Measurements from ENCODE around the gene GPR156.

The GPR156 gene

GRCh38 chr3:120129051-120129450 lies 156.0 kb downstream of the GPR156 start:
- TF ChIP-seq CTCF (IDR thresholded peaks at IDR 0.05; ENCODE audit: low read length) (no peak), EZH2 (optimal IDR thresholded peaks at IDR 0.05; ENCODE audit: low read depth, low read length) (no peak), EZH2phosphoT487 (IDR thresholded peaks at IDR 0.05; ENCODE audit: low read length) (no peak)
- Histone ChIP-seq H3K79me2 (ENCODE audit: low read length) (no peaks in the 10 kb centered on the region), H3K27me3 (replicated peaks; ENCODE audit: insufficient read depth, low read length) (no peaks in the 10 kb centered on the region), H3K27ac (ENCODE audit: low read length) (no peak overlapping the region), H2AFZ (ENCODE audit: low read length) (no peak overlapping the region), H3K9me3 (replicated peaks; ENCODE audit: insufficient read depth, low read length) (no peaks in the 10 kb centered on the region), H3K36me3 (replicated peaks; ENCODE audit: insufficient read depth, low read length) (no peaks in the 10 kb centered on the region), H3K4me1 (ENCODE audit: low read length) (no peaks in the 10 kb centered on the region), H3K9ac (ENCODE audit: low read length) (no peak overlapping the region), H3K4me2 (ENCODE audit: low read depth, low read length) (no peak overlapping the region), H4K20me1 (ENCODE audit: insufficient read depth, low read length) (no peaks in the 10 kb centered on the region), H3F3A (ENCODE audit: insufficient read depth, low read length) (no peaks in the 10 kb centered on the region), H3K9me2 (replicated peaks; ENCODE audit: insufficient read depth, low read length) (no peaks in the 10 kb centered on the region), H3K4me3 (ENCODE audit: low read length) (no peak overlapping the region)
- no peak for DNase-seq

GRCh38 chr3:120125992-120126391 lies 159.0 kb downstream of the GPR156 start:
- H3K27me3 ChIP-seq (replicated peaks; ENCODE audit: insufficient read depth, low read length) = no peaks in the 10 kb centered on the region
- no peaks in the 10 kb centered on the region for H3K79me2 ChIP-seq (ENCODE audit: low read length)
- H3K4me2 ChIP-seq (ENCODE audit: low read depth, low read length) = no peak overlapping the region
- H2AFZ ChIP-seq (ENCODE audit: low read length) = no peak overlapping the region
- DNase-seq = no peak
- no peaks in the 10 kb centered on the region for H3K4me1 ChIP-seq (ENCODE audit: low read length)
- H3F3A ChIP-seq (ENCODE audit: insufficient read depth, low read length) = no peaks in the 10 kb centered on the region
- H3K27ac ChIP-seq (ENCODE audit: low read length) = no peak overlapping the region
- no peak overlapping the region for H3K9ac ChIP-seq (ENCODE audit: low read length)
- H3K4me3 ChIP-seq (ENCODE audit: low read length) = no peak overlapping the region
- H3K9me3 ChIP-seq (replicated peaks; ENCODE audit: insufficient read depth, low read length) = no peaks in the 10 kb centered on the region
- no peaks in the 10 kb centered on the region for H3K36me3 ChIP-seq (replicated peaks; ENCODE audit: insufficient read depth, low read length)
- TF ChIP-seq CTCF (IDR thresholded peaks at IDR 0.05; ENCODE audit: low read length) = no peak
- TF ChIP-seq EZH2phosphoT487 (IDR thresholded peaks at IDR 0.05; ENCODE audit: low read length) = no peak
- no peak for TF ChIP-seq EZH2 (optimal IDR thresholded peaks at IDR 0.05; ENCODE audit: low read depth, low read length)
- no peaks in the 10 kb centered on the region for H4K20me1 ChIP-seq (ENCODE audit: insufficient read depth, low read length)
- H3K9me2 ChIP-seq (replicated peaks; ENCODE audit: insufficient read depth, low read length) = no peaks in the 10 kb centered on the region

- peaks cover 8% of the 10 kb centered on the region for H3F3A ChIP-seq (ENCODE audit: insufficient read depth, low read length)
- H3K9me3 ChIP-seq (replicated peaks; ENCODE audit: insufficient read depth, low read length) = no peaks in the 10 kb centered on the region
- H3K4me1 ChIP-seq (ENCODE audit: low read length) = peaks cover 8% of the 10 kb centered on the region; the same call in 1 of the 2 replicates
- H3K9me2 ChIP-seq (replicated peaks; ENCODE audit: insufficient read depth, low read length) = no peaks in the 10 kb centered on the region
- no peaks in the 10 kb centered on the region for H3K79me2 ChIP-seq (ENCODE audit: low read length)
- no peak for DNase-seq
- no peak for TF ChIP-seq EZH2phosphoT487 (IDR thresholded peaks at IDR 0.05; ENCODE audit: low read length)
- TF ChIP-seq EZH2 (optimal IDR thresholded peaks at IDR 0.05; ENCODE audit: low read depth, low read length) = no peak
- no peak for TF ChIP-seq CTCF (IDR thresholded peaks at IDR 0.05; ENCODE audit: low read length)
- no peak overlapping the region for H3K4me3 ChIP-seq (ENCODE audit: low read length)
- H3K36me3 ChIP-seq (replicated peaks; ENCODE audit: insufficient read depth, low read length) = no peaks in the 10 kb centered on the region
- H3K27ac ChIP-seq (ENCODE audit: low read length) = no peak overlapping the region
- no peaks in the 10 kb centered on the region for H3K27me3 ChIP-seq (replicated peaks; ENCODE audit: insufficient read depth, low read length)
- no peak overlapping the region for H3K4me2 ChIP-seq (ENCODE audit: low read depth, low read length)
- no peak overlapping the region for H3K9ac ChIP-seq (ENCODE audit: low read length)
- H4K20me1 ChIP-seq (ENCODE audit: insufficient read depth, low read length) = no peaks in the 10 kb centered on the region
- no peak overlapping the region for H2AFZ ChIP-seq (ENCODE audit: low read length)
Measured at GRCh38 chr3:120119846-120120510, 165.0 kb downstream of the GPR156 start.

Measured in MM.1S (cell line).